Activated T-cell treated with anti-CD3 and anti-CD28 coated beads for 48 hours (primary cell): ENCODE results near the gene MRPL40.
"Not testable (repeated sequence)": the region's sequence is repeated elsewhere in the genome, so short reads cannot be mapped to it uniquely, and the experiment has no call there.

Experiments
- DNase-seq: peaks from one replicate; pipeline ENCODE4 v3.0.0-alpha.2; 2020; ENCODE audit warnings: low read depth

The MRPL40 gene

DNA sequence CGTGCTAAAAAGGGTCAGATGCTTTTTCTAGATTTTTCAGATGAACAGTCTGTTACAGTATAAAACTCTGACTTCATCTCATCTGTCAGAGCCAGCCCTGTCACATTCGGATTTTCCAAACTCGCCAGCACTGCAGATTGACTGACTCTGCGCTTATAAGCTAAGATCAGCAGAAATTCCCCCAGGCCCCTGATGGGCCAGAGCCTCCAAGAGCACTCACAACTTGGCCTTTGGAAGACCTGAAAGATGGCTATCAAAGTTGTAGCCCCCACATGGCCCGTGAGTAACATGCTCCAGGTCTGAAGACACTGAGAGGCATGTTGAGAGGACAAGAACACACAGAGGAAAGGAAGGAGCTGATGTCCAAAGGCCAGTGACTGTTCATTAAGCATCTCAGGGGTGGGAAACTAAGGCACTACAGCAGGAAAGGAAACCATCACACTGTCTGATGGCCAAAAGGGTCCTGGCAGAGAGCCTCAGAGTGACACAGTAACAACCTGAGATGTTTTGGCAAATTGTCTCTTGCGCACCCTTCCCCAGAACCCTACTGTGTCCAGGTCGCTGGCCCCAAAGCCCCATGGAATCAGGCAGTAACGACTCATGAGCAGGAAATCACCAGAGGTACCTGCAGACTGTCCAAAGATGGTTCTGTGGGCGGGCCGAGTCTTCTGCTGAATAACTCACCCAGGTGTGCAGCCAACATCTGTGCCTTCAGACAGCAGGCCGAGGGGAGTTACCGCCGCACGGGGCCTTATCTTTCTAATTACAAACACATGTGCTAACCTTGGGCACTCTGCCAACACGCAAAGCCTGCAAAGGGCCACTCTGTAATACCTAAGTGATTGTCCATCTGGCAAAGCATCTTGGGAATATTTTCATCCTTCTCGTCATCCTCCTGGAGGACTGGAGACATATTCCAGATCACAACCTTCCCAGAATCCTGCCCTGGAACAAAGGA is 24.4 kb upstream of the MRPL40 start:
- DNase-seq: no peak

DNA sequence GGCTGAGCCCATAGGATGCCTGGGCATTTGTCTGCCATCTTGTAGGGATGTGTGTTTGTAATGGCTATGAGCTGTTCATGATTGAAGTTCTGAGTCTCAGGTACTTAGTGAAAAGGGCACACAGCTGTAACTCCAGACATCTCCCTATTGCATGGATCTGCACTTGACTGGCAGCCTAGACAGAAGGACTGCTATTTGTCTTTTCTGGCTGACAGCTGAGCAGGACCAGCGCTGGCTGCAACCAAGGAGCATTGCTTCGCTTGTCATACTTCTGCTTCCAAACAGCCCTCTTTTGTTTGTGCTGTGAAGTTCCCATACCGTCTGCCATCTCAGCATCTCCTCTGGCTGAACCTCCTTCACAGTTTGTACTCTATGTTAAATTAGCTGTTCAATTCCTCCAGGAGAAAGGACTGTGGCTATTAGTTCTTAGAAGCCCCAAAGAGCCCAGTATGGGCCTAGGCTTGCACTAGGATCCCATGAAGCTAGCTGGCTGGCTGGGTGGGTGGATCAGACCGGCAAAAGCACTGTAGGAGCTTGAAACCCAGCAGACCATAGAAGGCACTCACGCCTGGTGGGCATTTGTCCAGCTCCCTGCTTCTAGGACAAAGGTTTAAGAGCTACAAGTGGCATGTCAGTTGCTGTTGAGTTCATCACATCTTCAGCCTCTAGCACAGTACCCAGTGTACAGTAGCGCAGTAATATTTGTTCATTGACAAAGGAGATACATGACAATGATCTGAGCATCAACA is 21.2 kb upstream of the MRPL40 start:
- no peak for DNase-seq

DNA sequence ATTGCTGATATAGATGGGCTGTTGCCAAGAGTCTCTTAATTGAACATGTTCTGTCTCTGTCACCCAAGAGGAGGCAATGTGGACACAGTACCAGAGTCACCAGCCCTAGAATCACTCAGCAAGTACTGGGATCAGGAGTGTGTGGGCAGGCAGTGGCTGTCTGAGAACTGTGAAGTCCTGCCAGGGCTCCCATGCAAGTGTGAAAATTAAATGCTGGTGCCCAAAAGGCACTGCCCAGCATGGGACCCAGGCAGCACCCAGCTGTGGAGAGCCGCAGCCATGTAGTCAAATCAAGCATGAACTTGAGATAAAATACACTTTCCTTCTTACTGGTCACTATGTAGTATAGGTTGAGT is 20.7 kb upstream of the MRPL40 start:
- no peak for DNase-seq

DNA sequence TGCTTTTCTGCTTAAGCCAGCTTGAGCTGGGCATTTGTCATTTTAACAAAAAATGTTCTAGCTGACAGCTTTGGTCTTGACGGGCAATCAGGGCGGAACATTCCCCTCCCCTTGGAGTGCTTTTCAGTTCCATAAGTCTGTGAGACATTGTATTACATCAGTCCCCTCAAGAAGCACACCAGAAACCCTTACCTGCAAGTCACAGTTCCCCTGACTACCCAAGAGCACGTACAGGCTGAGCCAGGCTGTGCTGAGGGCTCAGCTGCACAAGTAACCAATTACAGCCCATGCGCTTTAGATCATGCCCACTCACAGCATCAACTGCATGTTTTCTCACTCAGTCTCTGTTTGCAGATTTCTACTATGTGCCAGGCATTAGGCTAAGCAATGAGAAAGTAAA is 19.9 kb upstream of the MRPL40 start:
- no peak for DNase-seq

DNA sequence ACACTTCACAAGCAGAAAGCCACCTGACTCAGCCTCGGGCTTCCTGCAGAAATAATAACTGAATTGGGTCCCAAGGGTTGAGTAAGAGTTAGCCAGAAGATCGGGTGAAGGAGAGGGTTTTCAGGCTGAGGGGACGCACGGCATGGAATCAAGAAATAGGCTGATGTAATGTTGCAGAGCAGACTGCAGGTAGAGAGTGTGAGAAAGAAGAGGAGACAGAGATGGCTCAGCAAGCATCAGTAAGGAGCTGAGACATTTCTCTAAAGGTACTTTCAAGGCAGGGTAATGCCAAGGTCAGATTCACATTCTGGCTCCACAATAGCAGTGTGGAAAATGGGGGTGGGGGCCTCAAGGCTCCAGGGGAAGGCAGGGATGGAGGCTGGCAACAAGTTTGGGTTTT is 19.4 kb upstream of the MRPL40 start:
- DNase-seq: no peak

DNA sequence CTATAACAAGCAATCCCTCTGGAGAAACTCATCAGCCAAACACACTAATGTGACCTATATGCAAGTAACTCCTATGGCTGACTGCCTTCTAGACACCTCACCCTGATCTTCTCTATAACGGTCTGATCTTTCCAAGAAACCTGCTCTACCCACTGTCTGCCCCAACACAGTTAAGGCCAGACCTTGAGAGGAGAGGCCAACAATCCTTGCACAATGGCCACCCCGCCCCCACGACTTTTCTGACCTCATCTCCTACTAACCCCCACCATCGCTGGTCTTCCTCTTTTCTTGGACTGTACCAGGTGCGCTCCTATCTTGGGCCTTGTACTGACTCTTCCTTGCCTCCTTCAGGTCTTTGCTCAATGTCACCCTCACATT is 13.3 kb upstream of the MRPL40 start:
- no peak for DNase-seq

DNA sequence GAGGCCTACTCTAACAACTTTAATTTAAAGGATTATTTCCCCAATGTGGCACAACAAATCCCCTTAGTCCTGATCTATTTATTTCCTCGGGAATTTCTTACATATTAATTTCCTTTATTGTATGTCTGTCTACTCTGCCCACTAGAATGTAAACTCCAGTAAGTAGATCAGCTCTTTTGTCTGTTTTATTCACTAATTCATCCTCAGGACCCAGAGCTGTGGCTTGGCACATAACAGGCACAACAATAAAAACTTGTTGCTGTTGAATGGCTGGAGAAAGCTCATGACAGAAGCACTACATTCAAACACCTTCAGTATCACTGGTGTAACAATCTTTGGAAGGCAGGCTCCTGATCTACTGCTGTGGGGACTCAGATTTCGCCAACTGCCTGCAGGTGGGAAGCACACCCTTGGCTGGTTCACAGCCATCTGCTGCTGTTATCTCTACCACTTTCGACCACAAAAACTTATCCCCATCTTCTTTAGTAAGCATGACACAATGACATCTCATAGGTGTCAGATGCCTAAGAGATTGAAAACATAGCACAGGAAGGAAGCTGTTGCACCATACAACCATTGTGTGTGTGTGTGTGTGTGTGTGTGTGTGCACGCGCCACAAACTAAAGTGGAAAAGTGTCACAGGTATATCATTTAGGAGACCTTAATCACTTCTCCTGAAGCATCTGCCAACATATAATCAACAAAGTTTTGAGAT is 12.7 kb upstream of the MRPL40 start:
- peak; percentile 41 for DNase-seq

DNA sequence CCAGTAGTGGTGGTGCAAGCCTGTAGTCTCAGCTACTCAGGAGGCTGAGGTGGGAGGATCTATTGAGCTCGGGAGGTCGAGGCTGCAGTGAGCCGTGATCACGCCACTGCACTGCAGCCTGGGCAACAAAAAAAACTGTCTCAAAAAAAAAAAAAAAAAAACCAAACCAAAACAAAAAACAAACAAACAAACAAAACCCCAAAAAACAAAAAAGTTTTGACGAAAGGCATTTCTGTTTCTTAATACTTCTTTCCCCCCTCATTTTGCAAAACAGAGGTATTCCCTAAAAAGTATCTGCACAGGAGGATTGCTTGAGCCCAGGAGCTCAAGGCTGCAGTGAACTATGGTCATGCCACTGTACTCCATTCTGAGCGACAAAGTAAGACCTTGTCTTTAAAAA is 12.0 kb upstream of the MRPL40 start:
- no peak for DNase-seq

DNA sequence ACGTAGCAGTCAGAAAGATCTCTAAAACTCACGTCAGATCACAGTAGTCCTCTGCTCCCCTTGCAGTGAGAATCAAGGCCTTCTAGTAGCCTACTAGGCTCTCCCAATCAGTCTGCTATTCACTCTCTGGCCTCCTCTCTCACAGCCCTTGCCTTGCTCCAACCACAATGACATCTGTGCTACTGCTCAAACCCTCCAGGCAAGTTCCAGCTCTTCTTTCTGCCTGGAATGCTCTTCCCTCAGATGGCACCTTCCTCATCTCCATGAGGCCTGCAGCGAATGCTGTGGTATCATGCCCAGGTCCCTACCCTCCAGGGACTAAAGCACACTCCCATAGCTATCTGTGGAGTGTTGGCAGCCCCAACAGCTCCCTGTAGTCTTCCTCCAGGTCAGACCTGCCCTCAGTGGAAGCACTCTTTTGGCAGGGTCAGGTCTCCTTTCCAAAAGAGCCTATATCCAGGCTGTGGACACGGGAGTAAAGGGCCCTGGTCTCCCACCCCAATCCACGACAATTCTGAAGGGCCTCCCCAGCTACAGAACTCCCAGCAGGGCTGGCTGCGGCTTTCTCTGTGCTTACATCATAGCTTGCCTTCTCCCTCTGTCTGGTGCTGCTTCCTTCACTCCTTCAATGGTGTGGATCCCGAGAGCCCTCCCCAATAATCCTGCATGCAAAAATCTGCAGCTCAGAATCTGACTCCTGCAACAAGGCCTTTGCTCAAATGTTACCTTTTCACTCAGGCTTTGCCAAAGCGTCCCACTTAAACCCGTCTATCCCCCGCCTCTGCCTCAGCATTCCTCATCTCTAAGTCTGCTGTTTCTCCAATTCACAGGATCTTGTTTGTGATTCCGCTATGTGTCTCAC is 9.7 kb upstream of the MRPL40 start:
- DNase-seq: no peak

DNA sequence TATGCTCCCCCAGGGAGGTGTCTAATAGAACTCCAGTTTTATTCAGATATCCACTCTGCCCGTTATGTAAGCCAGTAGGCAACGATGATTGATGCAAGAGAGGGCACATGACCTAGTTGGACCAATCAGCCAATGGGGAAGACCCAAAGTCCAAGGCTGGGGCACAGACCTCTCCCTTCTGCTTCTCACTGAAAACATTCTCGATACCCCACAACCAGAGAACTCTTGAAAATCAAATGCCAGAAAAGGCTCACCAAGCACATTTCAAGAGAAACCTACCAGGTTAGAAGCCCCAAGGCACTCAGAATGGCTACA is 8.2 kb upstream of the MRPL40 start:
- DNase-seq: no peak

DNA sequence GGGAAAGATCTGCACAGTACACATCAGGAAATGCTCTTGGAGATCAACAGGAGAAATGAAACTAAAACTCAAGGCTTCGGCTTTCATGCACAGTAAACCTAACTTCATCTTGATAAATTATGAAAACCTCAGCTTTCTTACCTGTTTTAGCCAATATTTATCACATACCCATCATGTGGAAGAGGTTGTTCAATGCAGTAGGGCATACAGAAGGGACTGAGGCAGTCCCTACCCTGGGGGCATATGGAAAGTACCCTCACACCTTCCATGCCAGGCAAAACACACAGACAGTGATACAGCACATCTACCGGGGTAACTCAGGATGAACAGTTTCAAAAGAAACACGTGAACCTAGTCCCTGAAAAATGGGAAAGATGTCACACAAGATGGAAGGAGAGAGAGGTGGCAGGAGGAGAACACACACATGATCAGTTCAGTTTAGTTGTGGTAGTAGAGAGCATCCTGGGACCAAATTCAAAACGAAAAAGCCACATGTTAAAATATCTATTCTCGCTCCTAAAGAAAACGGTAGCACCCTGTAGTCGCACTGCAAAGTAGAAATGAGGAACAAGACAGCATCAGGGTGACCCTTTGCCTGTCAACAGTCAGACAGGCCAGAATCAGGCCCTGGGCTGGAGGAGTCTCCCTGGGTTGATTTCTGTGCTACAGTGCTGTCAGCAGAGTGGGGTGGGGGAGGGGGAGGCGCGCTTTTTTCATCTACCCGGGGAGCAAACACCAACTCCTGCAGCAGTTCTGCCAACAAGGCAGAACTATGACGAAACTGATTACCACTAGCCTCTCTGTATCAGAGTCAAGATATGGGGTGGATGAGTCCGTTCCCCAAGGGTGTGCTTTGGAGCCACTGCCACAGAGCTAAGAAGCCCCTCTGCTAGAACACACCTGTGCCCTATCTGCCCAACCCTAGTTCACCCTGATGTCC is 2.1 kb upstream of the MRPL40 start:
- no peak for DNase-seq

DNA sequence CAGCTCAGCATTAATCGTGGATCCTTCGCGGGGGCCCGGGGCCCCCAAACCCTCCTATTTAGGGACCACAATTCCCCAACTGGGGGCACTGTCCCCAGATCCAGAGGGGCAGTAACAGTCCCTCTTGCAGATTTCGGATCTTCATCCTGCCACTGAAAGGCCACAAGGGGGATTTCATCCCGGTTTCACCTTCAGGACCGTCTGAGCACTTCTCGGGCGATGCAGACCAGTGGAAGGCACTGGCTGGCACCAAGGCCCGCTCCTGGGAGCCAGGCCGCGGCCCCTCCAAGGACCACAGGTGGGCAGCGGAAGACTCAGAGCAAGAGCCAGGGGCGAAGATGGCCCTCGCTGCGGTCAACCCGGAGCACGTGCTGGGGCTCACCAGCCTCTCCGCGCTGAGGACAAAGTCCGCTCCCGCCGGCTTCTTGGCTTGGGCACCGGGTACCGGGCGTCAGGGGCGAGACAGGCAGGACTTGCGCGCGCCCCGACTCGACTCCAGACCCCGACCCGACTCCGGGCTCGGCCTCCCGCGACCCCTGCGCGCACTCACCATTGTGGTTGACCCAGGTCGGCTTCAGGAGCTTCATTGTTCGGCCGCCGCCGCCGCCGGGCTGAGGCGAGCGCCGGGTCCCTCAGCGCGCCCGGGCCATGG is 1.3 kb upstream of the MRPL40 start:
- DNase-seq: peak; percentile 23

DNA sequence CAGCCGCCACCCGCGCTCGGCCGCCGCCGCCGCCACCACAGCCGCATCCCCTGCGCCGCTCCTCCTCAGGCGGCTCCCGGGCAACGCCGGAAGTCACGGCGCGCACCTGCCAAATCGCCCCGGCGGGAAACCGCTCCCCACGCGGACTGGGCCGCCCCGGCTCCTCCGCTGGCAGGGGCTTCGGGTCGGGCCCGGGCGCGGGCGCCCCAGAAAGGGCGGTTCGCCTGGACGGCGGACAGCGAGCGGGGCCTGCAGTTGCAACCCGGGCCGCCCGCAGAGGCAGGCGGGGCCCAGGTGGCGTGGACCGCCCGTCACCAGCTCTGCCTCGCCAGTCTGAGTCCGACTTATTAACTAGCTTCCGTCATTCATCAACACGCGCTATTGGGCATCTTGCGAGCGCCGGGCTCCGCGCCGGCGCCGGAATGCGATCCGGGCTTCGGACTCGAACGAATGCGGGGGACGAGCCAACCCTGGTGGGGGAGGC is 654 bp upstream of the MRPL40 start, which contains the start of gene HIRA:
Gene HIRA, minus strand, starts transcription at position 85 of the 484 bp plus-strand sequence. CDS start 257 bp downstream, outside the sequence.
- peak; percentile 88 for DNase-seq

DNA sequence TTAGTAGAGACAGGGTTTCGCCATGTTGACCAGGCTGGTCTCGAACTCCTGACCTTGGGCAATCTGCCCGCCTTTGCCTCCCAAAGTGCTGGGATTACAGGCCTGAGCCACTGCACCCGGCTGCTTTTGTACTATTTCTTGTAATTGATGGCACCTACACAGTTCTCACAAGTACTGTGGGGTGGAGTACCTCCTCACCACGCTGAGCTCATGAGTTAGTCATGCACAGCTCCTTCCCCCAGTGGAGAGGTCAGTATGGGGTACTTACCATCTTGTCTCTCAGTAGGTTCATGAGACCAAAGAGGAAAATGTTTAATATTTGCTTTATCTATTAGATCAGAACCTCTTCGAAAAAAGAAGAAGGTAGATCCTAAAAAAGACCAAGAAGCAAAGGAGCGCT is 2.1 kb downstream of the MRPL40 start:
- DNase-seq: no peak

DNA sequence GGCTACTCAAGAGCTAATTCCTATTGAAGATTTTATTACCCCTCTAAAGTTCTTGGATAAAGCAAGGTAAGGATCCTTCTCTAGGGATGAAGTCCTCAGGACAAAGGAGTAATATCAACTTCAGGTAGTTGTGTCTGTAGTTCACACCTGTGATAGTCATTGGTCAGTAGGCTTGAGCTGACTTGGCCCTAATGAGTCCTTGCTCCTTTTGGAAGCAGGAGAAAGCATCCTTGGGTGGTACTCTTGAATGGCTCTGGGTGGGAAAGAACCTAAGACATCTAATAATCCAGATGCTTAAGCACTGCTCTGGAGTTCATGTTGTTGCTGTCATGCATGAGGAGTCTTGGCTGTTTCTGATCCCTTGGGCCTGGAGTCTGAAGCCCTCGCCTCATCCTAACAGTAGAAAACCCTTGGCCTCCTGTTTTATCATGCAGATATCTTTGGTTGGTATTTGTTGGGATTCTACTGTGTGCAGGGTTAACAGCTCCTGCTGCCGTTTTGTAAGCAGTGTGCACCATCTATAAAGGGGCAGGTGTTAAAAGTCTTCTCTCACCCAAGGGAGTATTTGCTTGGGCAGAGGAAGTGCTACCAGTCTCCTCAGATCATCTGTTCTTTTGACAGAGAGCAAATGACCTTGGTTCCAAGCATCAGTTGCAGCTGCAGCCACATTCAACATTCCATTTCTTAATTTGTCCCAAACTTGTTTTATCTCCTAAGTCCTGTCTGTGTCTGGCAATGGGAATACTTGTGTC is 2.7 kb downstream of the MRPL40 start:
- DNase-seq: no peak

DNA sequence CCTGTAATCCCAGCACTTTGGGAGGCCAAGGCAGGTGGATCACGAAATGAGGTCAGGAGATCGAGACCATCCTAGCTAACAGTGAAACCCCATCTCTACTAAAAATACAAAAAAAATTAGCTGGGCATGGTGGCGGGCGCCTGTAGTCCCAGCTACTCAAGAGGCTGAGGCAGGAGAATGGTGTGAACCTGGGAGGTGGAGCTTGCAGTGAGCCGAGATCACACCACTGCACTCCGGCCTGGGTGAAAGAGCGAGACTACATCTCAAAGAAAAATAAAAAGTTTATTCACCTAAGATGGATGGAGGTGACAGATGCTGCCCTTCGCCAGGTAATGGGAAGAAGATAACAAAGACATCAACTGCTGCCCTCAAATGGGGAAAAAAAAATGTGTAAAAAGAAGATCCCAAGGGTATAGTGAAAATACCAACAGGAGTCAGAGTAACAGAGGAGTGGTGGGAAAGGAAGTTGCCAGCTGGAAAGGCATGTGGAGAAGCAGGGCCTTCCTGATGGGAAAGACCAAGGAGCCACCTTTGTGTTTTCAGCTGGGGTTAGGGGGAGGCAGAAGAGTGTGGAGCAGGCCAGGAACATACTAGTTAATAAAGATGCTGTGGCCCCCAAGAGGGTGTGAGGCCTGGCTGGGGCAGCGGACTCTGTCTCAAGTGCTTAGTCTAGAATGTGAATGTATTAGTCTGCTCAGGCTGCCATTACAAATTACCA is 4.3 kb downstream of the MRPL40 start:
- DNase-seq: not testable (repeated sequence)

DNA sequence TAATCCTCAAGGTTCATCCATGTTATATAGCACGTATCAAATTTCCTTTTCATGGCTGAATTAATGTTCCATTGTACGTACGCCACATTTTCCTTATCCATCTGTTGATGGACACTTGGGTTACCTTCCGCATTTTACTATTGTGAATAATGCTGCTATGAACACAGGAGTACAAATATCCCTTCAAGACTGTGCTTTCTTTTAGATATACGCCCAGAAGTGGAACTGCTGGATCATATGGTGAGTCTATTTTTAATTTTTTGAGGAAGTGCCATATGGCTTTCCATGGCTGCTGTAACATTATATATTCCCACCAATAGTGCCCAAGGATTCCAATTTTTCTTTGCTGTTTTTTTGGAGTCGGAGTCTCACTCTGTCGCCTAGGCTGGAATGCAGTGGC is 6.0 kb downstream of the MRPL40 start:
- DNase-seq: no peak

DNA sequence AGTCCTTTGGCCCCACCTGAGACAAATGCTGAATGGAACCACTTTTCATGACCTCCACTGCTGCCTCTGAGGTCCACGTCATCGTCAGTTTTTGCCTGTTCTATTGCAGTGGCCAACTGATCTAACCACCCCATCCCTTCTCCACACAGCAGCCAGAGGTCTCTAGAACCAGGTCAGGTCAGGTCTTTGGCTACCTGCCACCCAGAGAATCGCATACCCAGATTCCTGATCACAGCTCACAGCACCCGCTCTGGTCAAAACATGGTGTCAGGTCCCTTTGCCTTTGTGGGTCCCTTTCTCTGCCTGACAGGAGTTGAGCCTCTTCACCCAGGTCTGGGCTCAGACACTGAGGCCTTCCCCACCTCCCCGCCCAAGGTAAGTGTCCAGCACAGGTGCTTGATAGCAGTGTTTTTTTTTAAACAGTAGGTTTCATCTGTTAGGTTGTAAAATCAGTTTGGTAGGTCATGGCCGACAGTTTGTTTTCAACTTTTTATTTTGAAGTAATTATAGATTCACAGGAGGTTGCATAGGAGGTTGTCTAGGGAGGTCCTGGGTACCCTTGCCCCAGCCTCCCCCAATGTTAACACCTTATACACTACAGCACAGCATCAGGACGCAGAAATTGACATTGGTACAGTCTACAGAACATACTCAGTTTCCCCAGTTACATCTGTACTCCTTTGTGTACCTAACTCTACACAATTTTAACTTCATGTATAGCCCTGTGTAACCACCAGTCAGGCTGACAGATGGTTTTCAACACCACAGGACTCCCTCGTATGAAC is 8.3 kb downstream of the MRPL40 start:
- DNase-seq: no peak
